DOHH2 (cell line): ENCODE results near the gene MTMR10.

Experiments used
- H3F3A ChIP-seq: fragments of 200-600 bp; sonication (generic), shearing (Covaris generic); 2 replicates; pipeline ENCODE4 v1.6.0; 2016; ENCODE audit warnings: antibody characterized with exemption, mild to moderate bottlenecking; ENCODE audit not compliant: control insufficient read depth, insufficient read depth
- H3K27ac ChIP-seq: fragments of 200-600 bp; sonication (generic); 2 replicates; pipeline ENCODE4 v1.5.1; 2014; ENCODE audit warnings: low read depth, mild to moderate bottlenecking, low read length, moderate library complexity
- H3K27me3 ChIP-seq: fragments of 200-600 bp; sonication (generic); 2 replicates; pipeline ENCODE4 v1.6.1; 2014; ENCODE audit warnings: mild to moderate bottlenecking, low read length, mixed read lengths; ENCODE audit not compliant: control insufficient read depth
- H3K36me3 ChIP-seq: fragments of 200-600 bp; sonication (generic); 2 replicates; pipeline ENCODE4 v1.6.1; 2014; ENCODE audit warnings: mild to moderate bottlenecking, low read length, moderate library complexity, mixed read lengths; ENCODE audit not compliant: control insufficient read depth
- H3K4me1 ChIP-seq: fragments of 200-600 bp; sonication (generic); 2 replicates; pipeline ENCODE4 v1.6.1; 2014; ENCODE audit warnings: mild to moderate bottlenecking, low read length, mixed read lengths; ENCODE audit not compliant: control insufficient read depth
- H3K4me2 ChIP-seq: fragments of 200-600 bp; sonication (generic); 2 replicates; pipeline ENCODE4 v1.6.0; 2014; ENCODE audit warnings: mild to moderate bottlenecking, low read length, moderate library complexity
- H3K4me3 ChIP-seq: fragments of 200-600 bp; sonication (generic); 2 replicates; pipeline ENCODE4 v1.5.1; 2014; ENCODE audit warnings: mild to moderate bottlenecking, low read length, mixed read lengths
- H3K79me2 ChIP-seq: fragments of 200-600 bp; sonication (generic); 2 replicates; pipeline ENCODE4 v1.6.1; 2014; ENCODE audit warnings: mild to moderate bottlenecking, low read length, mixed read lengths; ENCODE audit not compliant: control insufficient read depth
- H3K9me2 ChIP-seq: fragments of 200-600 bp; sonication (generic); replicated peaks from 2 replicates; pipeline ENCODE4 v1.6.1; 2014; ENCODE audit warnings: mild to moderate bottlenecking, low read length, mixed read lengths; ENCODE audit not compliant: control insufficient read depth
- H3K9me3 ChIP-seq: fragments of 200-600 bp; sonication (generic); 2 replicates; pipeline ENCODE4 v1.6.1; 2014; ENCODE audit warnings: antibody characterized with exemption, low read length, mixed read lengths; ENCODE audit not compliant: control insufficient read depth, insufficient read depth
- H4K20me1 ChIP-seq: fragments of 200-600 bp; sonication (generic); 2 replicates; pipeline ENCODE4 v1.6.0; 2014; ENCODE audit warnings: low read depth, mild to moderate bottlenecking, antibody characterized with exemption, low read length, moderate library complexity; ENCODE audit not compliant: control insufficient read depth, insufficient read depth
- EZH2phosphoT487 ChIP-seq: fragments of 200-600 bp; sonication (generic); IDR thresholded peaks from 2 replicates; pipeline ENCODE4 v1.6.1; 2017; ENCODE audit warnings: borderline replicate concordance, mild to moderate bottlenecking, antibody characterized with exemption, low read length, moderate library complexity, mixed read lengths
- TF ChIP-seq, protein P1 (sequence below): fragments of 200-600 bp; sonication (generic); IDR thresholded peaks from one replicate; pipeline ENCODE4 v1.5.1; 2014; ENCODE audit warnings: antibody characterized with exemption, mild to moderate bottlenecking, low read depth, low read length; ENCODE audit not compliant: poor library complexity, severe bottlenecking

The MTMR10 gene

GRCh38 chr15:30930422-30930821, 61.0 kb downstream of the MTMR10 start:
- Histone ChIP-seq H3K27ac (no peak overlapping the region), H3F3A (no peaks in the 10 kb centered on the region), H3K9me3 (no peaks in the 10 kb centered on the region), H3K36me3 (peaks cover 5% of the 10 kb centered on the region; the same call in 1 of the 2 replicates), H4K20me1 (no peaks in the 10 kb centered on the region), H3K9me2 (no peaks in the 10 kb centered on the region), H3K27me3 (no peaks in the 10 kb centered on the region), H3K4me1 (no peaks in the 10 kb centered on the region), H3K4me3 (no peak overlapping the region), H3K79me2 (no peaks in the 10 kb centered on the region), H3K4me2 (no peak overlapping the region)
- TF ChIP-seq, protein P1, sequence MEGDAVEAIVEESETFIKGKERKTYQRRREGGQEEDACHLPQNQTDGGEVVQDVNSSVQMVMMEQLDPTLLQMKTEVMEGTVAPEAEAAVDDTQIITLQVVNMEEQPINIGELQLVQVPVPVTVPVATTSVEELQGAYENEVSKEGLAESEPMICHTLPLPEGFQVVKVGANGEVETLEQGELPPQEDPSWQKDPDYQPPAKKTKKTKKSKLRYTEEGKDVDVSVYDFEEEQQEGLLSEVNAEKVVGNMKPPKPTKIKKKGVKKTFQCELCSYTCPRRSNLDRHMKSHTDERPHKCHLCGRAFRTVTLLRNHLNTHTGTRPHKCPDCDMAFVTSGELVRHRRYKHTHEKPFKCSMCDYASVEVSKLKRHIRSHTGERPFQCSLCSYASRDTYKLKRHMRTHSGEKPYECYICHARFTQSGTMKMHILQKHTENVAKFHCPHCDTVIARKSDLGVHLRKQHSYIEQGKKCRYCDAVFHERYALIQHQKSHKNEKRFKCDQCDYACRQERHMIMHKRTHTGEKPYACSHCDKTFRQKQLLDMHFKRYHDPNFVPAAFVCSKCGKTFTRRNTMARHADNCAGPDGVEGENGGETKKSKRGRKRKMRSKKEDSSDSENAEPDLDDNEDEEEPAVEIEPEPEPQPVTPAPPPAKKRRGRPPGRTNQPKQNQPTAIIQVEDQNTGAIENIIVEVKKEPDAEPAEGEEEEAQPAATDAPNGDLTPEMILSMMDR, result no peak
- TF ChIP-seq EZH2phosphoT487, result no peak

- no peaks in the 10 kb centered on the region for H3F3A ChIP-seq
- no peaks in the 10 kb centered on the region for H3K9me3 ChIP-seq
- no peak overlapping the region for H3K27ac ChIP-seq
- TF ChIP-seq, protein P1, result no peak
- no peak for TF ChIP-seq EZH2phosphoT487
- H3K36me3 ChIP-seq, result peaks cover 5% of the 10 kb centered on the region; the same call in 1 of the 2 replicates
- H3K79me2 ChIP-seq, result no peaks in the 10 kb centered on the region
- no peak overlapping the region for H3K4me3 ChIP-seq
- no peaks in the 10 kb centered on the region for H3K9me2 ChIP-seq
- H3K4me2 ChIP-seq, result no peak overlapping the region
- H3K4me1 ChIP-seq, result no peaks in the 10 kb centered on the region
- H3K27me3 ChIP-seq, result no peaks in the 10 kb centered on the region
- H4K20me1 ChIP-seq, result no peaks in the 10 kb centered on the region
Observed at GRCh38 chr15:30929982-30930381, 61.4 kb downstream of the MTMR10 start.

DNA sequence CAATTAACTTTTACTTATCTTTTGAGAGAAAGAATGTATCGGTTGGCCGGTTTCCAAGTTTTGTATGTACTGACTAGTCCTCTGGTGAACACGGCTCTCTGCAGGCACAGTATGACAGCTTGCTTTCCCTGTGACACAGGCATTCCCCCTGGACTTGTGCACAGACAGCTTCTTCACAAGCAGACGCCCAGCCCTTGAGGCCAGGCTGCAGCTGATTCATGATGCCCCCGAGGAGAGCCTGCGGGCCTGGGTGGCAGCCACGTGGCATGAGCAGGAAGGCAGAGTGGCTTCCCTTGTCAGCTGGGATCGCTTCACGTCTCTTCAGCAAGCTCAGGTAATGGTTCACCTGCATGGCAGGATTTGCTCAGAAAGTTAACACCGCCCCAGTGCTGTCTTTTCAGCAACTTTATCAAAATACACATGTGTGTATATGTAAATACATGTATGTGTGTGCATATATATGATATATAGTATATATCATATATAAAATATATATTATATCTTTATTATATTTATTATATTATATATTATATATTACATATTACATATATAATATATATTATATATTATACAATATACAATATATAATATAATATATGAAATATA, 62.3 kb downstream of the MTMR10 start:
- TF ChIP-seq, protein P1, result no peak
- no peak for TF ChIP-seq EZH2phosphoT487
- Histone ChIP-seq H3K36me3 (peaks cover 7% of the 10 kb centered on the region; the same call in 1 of the 2 replicates), H3K4me1 (no peaks in the 10 kb centered on the region)

More for the DNA sequence above, 62.3 kb downstream of the MTMR10 start:
- H3K9me2 ChIP-seq, result no peaks in the 10 kb centered on the region
- no peak overlapping the region for H3K4me2 ChIP-seq
- no peaks in the 10 kb centered on the region for H4K20me1 ChIP-seq
- H3K27me3 ChIP-seq, result no peaks in the 10 kb centered on the region
- no peak overlapping the region for H3K4me3 ChIP-seq
- no peaks in the 10 kb centered on the region for H3K9me3 ChIP-seq
- H3K79me2 ChIP-seq, result no peaks in the 10 kb centered on the region
- H3K27ac ChIP-seq, result no peak overlapping the region
- H3F3A ChIP-seq, result no peaks in the 10 kb centered on the region
